HepG2 (cell line): Measurements from ENCODE around the gene PRPSAP2.

Experiments
- CTCF ChIP-seq: sonication (generic); formaldehyde crosslinking; IDR thresholded peaks from 2 replicates; pipeline ENCODE4 v1.5.0; 2020; ENCODE audit warnings: mild to moderate bottlenecking, missing genetic modification reagents, moderate library complexity
- EP300 ChIP-seq, 3 experiments: sonication (generic) in 1 of 3; formaldehyde crosslinking in 1 of 3; IDR thresholded peaks; 2 replicates each; pipeline versions ENCODE4 v1.5.1 to v1.6.1; 2011 to 2020; ENCODE audit warnings: low read depth in 2 of 3, low read length in 2 of 3, borderline replicate concordance in 1 of 3, improper control_type of control experiment in 1 of 3, mild to moderate bottlenecking in 1 of 3, missing genetic modification reagents in 1 of 3, moderate library complexity in 1 of 3
- EZH2 ChIP-seq: conservative IDR thresholded peaks from 2 replicates; pipeline ENCODE4 v1.6.1; 2012; ENCODE audit warnings: mild to moderate bottlenecking, low read depth, low read length, moderate library complexity
- NR1H2 ChIP-seq: sonication (generic); formaldehyde crosslinking; IDR thresholded peaks from 2 replicates; pipeline ENCODE4 v1.8.1; 2022; ENCODE audit warnings: low read depth, missing genetic modification reagents, borderline replicate concordance
- SMAD9 ChIP-seq: sonication (generic); formaldehyde crosslinking; IDR thresholded peaks from 2 replicates; pipeline ENCODE4 v1.5.1; 2020; ENCODE audit warnings: mild to moderate bottlenecking, missing genetic modification reagents
- TAF1 ChIP-seq: sonication (generic); formaldehyde crosslinking; IDR thresholded peaks from 2 replicates; pipeline ENCODE4 v1.4.0; 2020; ENCODE audit warnings: missing genetic modification reagents
- ZBTB20 ChIP-seq: sonication (generic); formaldehyde crosslinking; IDR thresholded peaks from 2 replicates; pipeline ENCODE4 v1.8.1; 2023; ENCODE audit warnings: missing genetic modification reagents, low read depth, mild to moderate bottlenecking, borderline replicate concordance
- ZBTB7A ChIP-seq: sonication (generic); formaldehyde crosslinking; IDR thresholded peaks from 2 replicates; pipeline ENCODE4 v1.8.0; 2022; ENCODE audit warnings: mild to moderate bottlenecking, missing genetic modification reagents
- ZFP36 ChIP-seq: fragments of 150-350 bp; IDR thresholded peaks from 2 replicates; pipeline ENCODE4 v1.6.1; 2018; ENCODE audit warnings: borderline replicate concordance, low read length, low read depth; ENCODE audit not compliant: partially characterized antibody
- ZNF607 ChIP-seq: sonication (generic); formaldehyde crosslinking; IDR thresholded peaks from 2 replicates; pipeline ENCODE4 v1.5.1; 2020; ENCODE audit warnings: missing genetic modification reagents, mild to moderate bottlenecking, borderline replicate concordance

- TF ChIP-seq SMAD9 (CRISPR knock-in tag) (no peak), ZBTB20 (CRISPR knock-in tag) (no peak), EZH2 (no peak), CTCF (no peak), ZFP36 (no peak), EP300 (IDR thresholded peaks at IDR 0.05; ENCODE audit: low read depth in 2 of 2, low read length in 2 of 2) (no peak), EP300 (CRISPR knock-in tag; IDR thresholded peaks at IDR 0.05; ENCODE audit: borderline replicate concordance) (no peak), ZNF607 (CRISPR knock-in tag) (no peak), ZBTB7A (CRISPR knock-in tag) (no peak), TAF1 (CRISPR knock-in tag) (peak; percentile 60), NR1H2 (CRISPR knock-in tag) (no peak)
Measured at GRCh38 chr17:18857864-18858566, at the start of gene PRPSAP2.
